Stimulated activated memory B cell treated with anti-CD40 and anti-IgM and Interleukin-4, amounts not matched to agents 10 μg/mL and 1 μg/mL and 100 μg/mL, for 72 hours (primary cell): ENCODE data around the gene SYNE2.

Source experiments
- ATAC-seq: fragments of 150-1000 bp; cut with Tn5 transposase; 2 replicates; pipeline ENCODE4 v1.10.0; 2021
- H3K27ac Mint-ChIP-seq: one replicate; pipeline ENCODE4 v1.8.0; 2022; ENCODE audit warnings: mild to moderate bottlenecking, mixed read lengths
- H3K27me3 Mint-ChIP-seq: one replicate; pipeline ENCODE4 v1.8.0; 2022; ENCODE audit warnings: mixed read lengths
- H3K36me3 Mint-ChIP-seq: one replicate; pipeline ENCODE4 v1.8.0; 2022; ENCODE audit warnings: mixed read lengths
- H3K4me1 Mint-ChIP-seq: one replicate; pipeline ENCODE4 v1.8.0; 2022; ENCODE audit warnings: mixed read lengths
- H3K4me3 Mint-ChIP-seq: one replicate; pipeline ENCODE4 v1.8.0; 2022; ENCODE audit warnings: mild to moderate bottlenecking, moderate library complexity, mixed read lengths
- H3K9me3 Mint-ChIP-seq: one replicate; pipeline ENCODE4 v1.8.0; 2022; ENCODE audit warnings: mixed read lengths

SYNE2 gene

DNA sequence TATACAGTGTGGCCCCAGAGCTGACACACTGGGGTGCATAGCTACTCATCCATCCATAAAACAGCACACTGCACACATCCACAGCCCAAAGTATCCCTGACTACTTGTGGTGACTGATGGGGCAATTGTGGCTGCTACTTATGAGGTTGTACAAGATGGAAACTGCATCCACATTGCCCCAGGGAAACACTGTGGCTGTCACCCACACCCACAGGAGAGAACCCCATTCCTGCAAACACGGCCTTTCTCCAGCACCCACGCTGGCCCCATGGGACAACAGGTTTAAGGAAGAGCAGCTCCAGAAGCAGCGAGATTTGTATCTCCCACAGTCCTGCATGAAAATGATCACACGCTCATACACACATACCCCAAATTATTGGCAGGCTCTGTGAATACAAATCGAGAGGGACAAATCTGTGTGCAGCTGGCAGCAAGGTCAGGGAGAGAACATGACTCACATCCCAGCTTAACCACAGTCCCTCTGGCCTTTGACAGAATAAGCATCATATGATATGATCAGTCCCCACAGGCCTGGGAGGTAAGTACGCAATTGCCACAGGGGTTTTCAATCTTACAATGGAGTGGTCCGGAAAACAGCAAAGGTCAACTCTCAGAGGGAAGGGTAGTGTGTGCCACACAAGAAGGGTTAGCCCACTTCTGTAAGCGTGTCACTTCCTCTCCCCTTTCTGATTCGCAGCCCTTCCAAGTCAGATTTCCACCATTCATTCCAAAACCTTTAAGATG, 379.5 kb downstream of the SYNE2 start:
- peak; percentile 73 for ATAC-seq
- Mint-ChIP-seq H3K4me3 (peak overlapping the region; percentile 28), H3K4me1 (peaks cover 62% of the 10 kb centered on the region)

GRCh38 chr14:64232944-64233343, 380.1 kb downstream of the SYNE2 start:
- Mint-ChIP-seq H3K4me3 (peak overlapping the region; percentile 28), H3K36me3 (peaks cover 22% of the 10 kb centered on the region), H3K9me3 (no peaks in the 10 kb centered on the region), H3K27ac (peak overlapping the region; percentile 91), H3K27me3 (no peaks in the 10 kb centered on the region), H3K4me1 (peaks cover 65% of the 10 kb centered on the region)
- ATAC-seq = no peak

More for the DNA sequence above, 379.5 kb downstream of the SYNE2 start:
- H3K27ac Mint-ChIP-seq = peak overlapping the region; percentile 91
- H3K27me3 Mint-ChIP-seq = no peaks in the 10 kb centered on the region
- no peaks in the 10 kb centered on the region for H3K9me3 Mint-ChIP-seq
- peaks cover 27% of the 10 kb centered on the region for H3K36me3 Mint-ChIP-seq

GRCh38 chr14:64233531-64234190, 380.9 kb downstream of the SYNE2 start:
- Mint-ChIP-seq H3K36me3 (peaks cover 15% of the 10 kb centered on the region), H3K27me3 (no peaks in the 10 kb centered on the region), H3K4me3 (peak overlapping the region; percentile 24), H3K4me1 (peaks cover 66% of the 10 kb centered on the region), H3K9me3 (no peaks in the 10 kb centered on the region), H3K27ac (peak overlapping the region; percentile 91)
- no peak for ATAC-seq

GRCh38 chr14:64234877-64235651, 382.3 kb downstream of the SYNE2 start:
- ATAC-seq = peak; percentile 31
- Mint-ChIP-seq H3K27ac (peak overlapping the region; percentile 91), H3K4me3 (peak overlapping the region; percentile 52), H3K27me3 (no peaks in the 10 kb centered on the region), H3K36me3 (peaks cover 15% of the 10 kb centered on the region), H3K9me3 (no peaks in the 10 kb centered on the region), H3K4me1 (peaks cover 66% of the 10 kb centered on the region)

- Mint-ChIP-seq H3K27me3 (no peaks in the 10 kb centered on the region), H3K36me3 (peaks cover 15% of the 10 kb centered on the region), H3K4me3 (peak overlapping the region; percentile 52), H3K4me1 (peaks cover 66% of the 10 kb centered on the region), H3K27ac (peak overlapping the region; percentile 91), H3K9me3 (no peaks in the 10 kb centered on the region)
- peak; percentile 91 for ATAC-seq
Measured at GRCh38 chr14:64235652-64236640, 383.1 kb downstream of the SYNE2 start.

GRCh38 chr14:64238049-64238448, 385.2 kb downstream of the SYNE2 start:
- Mint-ChIP-seq H3K4me3 (no peak overlapping the region), H3K9me3 (peaks cover 3% of the 10 kb centered on the region), H3K36me3 (peaks cover 20% of the 10 kb centered on the region), H3K27me3 (no peaks in the 10 kb centered on the region), H3K4me1 (peaks cover 53% of the 10 kb centered on the region), H3K27ac (peak overlapping the region; percentile 48)
- no peak for ATAC-seq

- no peak overlapping the region for H3K4me3 Mint-ChIP-seq
- no peak for ATAC-seq
- peaks cover 3% of the 10 kb centered on the region for H3K9me3 Mint-ChIP-seq
- peak overlapping the region; percentile 48 for H3K27ac Mint-ChIP-seq
- H3K27me3 Mint-ChIP-seq = no peaks in the 10 kb centered on the region
- peaks cover 15% of the 10 kb centered on the region for H3K36me3 Mint-ChIP-seq
- peaks cover 47% of the 10 kb centered on the region for H3K4me1 Mint-ChIP-seq
Measured at GRCh38 chr14:64238631-64239030, 385.8 kb downstream of the SYNE2 start.

DNA sequence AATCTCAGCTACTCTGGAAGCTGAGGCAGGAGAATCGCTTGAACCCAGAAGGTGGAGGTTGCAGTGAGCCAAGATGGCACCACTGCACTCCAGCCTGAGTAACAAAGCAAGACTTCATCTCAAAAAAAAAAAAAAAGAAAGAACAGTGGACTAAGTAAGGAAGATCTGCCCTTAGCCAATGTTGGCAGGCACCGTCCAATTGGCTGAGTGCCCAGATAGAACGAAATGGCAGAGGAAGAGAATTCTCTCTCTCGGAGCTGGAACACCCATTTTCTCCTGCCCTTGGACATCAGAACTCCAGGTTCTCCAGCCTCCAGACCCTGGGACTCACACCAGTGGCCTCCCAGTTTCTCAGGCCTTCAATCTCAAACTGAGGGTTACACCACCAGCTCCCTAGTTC, 391.5 kb downstream of the SYNE2 start:
- Mint-ChIP-seq H3K36me3 (peaks cover 20% of the 10 kb centered on the region), H3K4me3 (no peak overlapping the region), H3K4me1 (no peaks in the 10 kb centered on the region), H3K27ac (no peak overlapping the region), H3K27me3 (no peaks in the 10 kb centered on the region), H3K9me3 (peaks cover 3% of the 10 kb centered on the region)
- ATAC-seq = no peak

GRCh38 chr14:64245491-64245890, 392.7 kb downstream of the SYNE2 start:
- no peaks in the 10 kb centered on the region for H3K4me1 Mint-ChIP-seq
- H3K4me3 Mint-ChIP-seq = no peak overlapping the region
- no peak for ATAC-seq
- no peaks in the 10 kb centered on the region for H3K27me3 Mint-ChIP-seq
- no peak overlapping the region for H3K27ac Mint-ChIP-seq
- H3K36me3 Mint-ChIP-seq = peaks cover 23% of the 10 kb centered on the region
- H3K9me3 Mint-ChIP-seq = peaks cover 3% of the 10 kb centered on the region

GRCh38 chr14:64246688-64247087, 393.9 kb downstream of the SYNE2 start:
- Mint-ChIP-seq H3K27me3 (no peaks in the 10 kb centered on the region), H3K4me3 (no peak overlapping the region), H3K36me3 (peaks cover 23% of the 10 kb centered on the region), H3K4me1 (no peaks in the 10 kb centered on the region), H3K9me3 (peaks cover 3% of the 10 kb centered on the region), H3K27ac (no peak overlapping the region)
- ATAC-seq = no peak

DNA sequence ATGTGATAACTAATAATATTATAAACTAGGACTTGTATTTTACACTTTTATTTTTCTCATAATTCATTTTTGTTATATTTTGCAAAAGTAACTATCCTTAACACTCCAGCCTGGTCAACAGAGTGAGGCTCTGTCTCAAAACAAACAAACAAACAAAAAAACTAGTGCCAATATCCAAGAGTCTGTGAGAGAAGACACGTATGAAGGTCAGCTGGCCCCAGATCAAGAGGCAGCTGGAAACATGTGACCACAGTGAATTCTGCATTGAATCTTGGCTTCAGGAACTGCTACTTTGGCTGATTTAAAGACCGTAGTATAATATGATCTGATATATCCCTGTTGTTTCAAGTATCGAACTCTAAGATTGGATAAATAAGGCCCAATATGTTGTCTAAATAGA, 394.4 kb downstream of the SYNE2 start:
- H3K4me3 Mint-ChIP-seq = no peak overlapping the region
- no peaks in the 10 kb centered on the region for H3K27me3 Mint-ChIP-seq
- H3K9me3 Mint-ChIP-seq = peaks cover 3% of the 10 kb centered on the region
- peaks cover 23% of the 10 kb centered on the region for H3K36me3 Mint-ChIP-seq
- no peaks in the 10 kb centered on the region for H3K4me1 Mint-ChIP-seq
- H3K27ac Mint-ChIP-seq = no peak overlapping the region
- ATAC-seq = no peak

- no peak overlapping the region for H3K27ac Mint-ChIP-seq
- H3K36me3 Mint-ChIP-seq = peaks cover 17% of the 10 kb centered on the region
- ATAC-seq = no peak
Measured at GRCh38 chr14:64248689-64249088, 395.9 kb downstream of the SYNE2 start.

DNA sequence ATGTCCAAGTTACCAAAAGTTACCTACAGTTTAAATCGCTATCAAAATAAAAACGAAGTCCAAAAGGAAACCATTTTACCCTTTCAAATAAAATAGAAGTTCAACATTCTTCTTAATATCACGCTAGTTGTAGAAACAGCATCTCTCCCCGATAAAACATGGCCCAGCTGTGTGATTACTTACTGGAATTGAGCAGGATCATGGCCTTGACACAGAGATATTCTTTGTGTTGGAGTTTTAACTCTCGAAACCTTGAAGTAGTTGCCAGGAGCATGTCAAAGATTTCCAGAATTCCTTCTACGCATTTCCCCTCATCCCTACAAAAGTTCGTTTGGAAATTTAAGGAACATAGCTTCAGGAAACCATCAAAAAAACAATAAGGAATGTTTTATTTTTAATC, 396.6 kb downstream of the SYNE2 start:
- H3K4me1 Mint-ChIP-seq = no peaks in the 10 kb centered on the region
- ATAC-seq = no peak
- H3K27me3 Mint-ChIP-seq = no peaks in the 10 kb centered on the region
- H3K36me3 Mint-ChIP-seq = peaks cover 17% of the 10 kb centered on the region
- no peak overlapping the region for H3K27ac Mint-ChIP-seq
- H3K9me3 Mint-ChIP-seq = no peaks in the 10 kb centered on the region
- no peak overlapping the region for H3K4me3 Mint-ChIP-seq

More at GRCh38 chr14:64248689-64249088, 395.9 kb downstream of the SYNE2 start:
- no peaks in the 10 kb centered on the region for H3K27me3 Mint-ChIP-seq
- no peak overlapping the region for H3K4me3 Mint-ChIP-seq
- H3K9me3 Mint-ChIP-seq = no peaks in the 10 kb centered on the region
- no peaks in the 10 kb centered on the region for H3K4me1 Mint-ChIP-seq

GRCh38 chr14:64253672-64254071, 400.9 kb downstream of the SYNE2 start:
- Mint-ChIP-seq H3K27me3 (no peaks in the 10 kb centered on the region), H3K27ac (no peak overlapping the region), H3K4me3 (no peak overlapping the region), H3K9me3 (no peaks in the 10 kb centered on the region), H3K4me1 (no peaks in the 10 kb centered on the region), H3K36me3 (peaks cover 15% of the 10 kb centered on the region)
- no peak for ATAC-seq
